ENCODE measurements around the gene CALY.

Gene CALY

GRCh38 chr10:133303206-133303605 is 33.5 kb downstream of the CALY start:
- no peak for TF ChIP-seq CTCF (conservative IDR thresholded peaks at IDR 0.05)
- H3K27ac ChIP-seq: no peak overlapping the region

- no peak for TF ChIP-seq CTCF (conservative IDR thresholded peaks at IDR 0.05)
- H3K27ac ChIP-seq: no peak overlapping the region
Measured at GRCh38 chr10:133302230-133302629, 34.5 kb downstream of the CALY start.

- no peak overlapping the region for H3K27ac ChIP-seq
- no peak for TF ChIP-seq CTCF (conservative IDR thresholded peaks at IDR 0.05)
Measured at GRCh38 chr10:133299738-133300137, 37.0 kb downstream of the CALY start.

- TF ChIP-seq CTCF (conservative IDR thresholded peaks at IDR 0.05): no peak
- H3K27ac ChIP-seq: no peak overlapping the region
Measured at GRCh38 chr10:133299224-133299623, 37.5 kb downstream of the CALY start.

GRCh38 chr10:133298466-133298865 is 38.2 kb downstream of the CALY start:
- no peak for TF ChIP-seq CTCF (conservative IDR thresholded peaks at IDR 0.05)
- H3K27ac ChIP-seq: no peak overlapping the region

- no peak for TF ChIP-seq CTCF (conservative IDR thresholded peaks at IDR 0.05)
- H3K27ac ChIP-seq: no peak overlapping the region
Measured at GRCh38 chr10:133297504-133297903, 39.2 kb downstream of the CALY start.

GRCh38 chr10:133295426-133296320 is 41.0 kb downstream of the CALY start:
- TF ChIP-seq CTCF (conservative IDR thresholded peaks at IDR 0.05): no peak
- no peak overlapping the region for H3K27ac ChIP-seq

Measured in VCaP (cell line).